ENCODE results near the gene EFNA1.

- TF ChIP-seq POLR2A (IDR thresholded peaks at IDR 0.05) = no peak
- no peak for TF ChIP-seq CTCF (IDR thresholded peaks at IDR 0.05)
These were observed 49.7 kb downstream of the EFNA1 start for GRCh38 chr1:155177192-155177917.

Measured in sigmoid colon (tissue), 3 donors.